K562 (cell line): ENCODE measurements around the gene COL5A3. TPM values are rescaled to one million over a fixed set of nuclear protein-coding genes. Genes with fewer than 3 reads are reported as not detected.

ENCODE experiments used
- CAMTA2 ChIP-seq: fragments of 250-450 bp; sonication (Bioruptor Pico); conservative IDR thresholded peaks from 2 replicates; pipeline ENCODE4 v1.5.1; 2022
- NR4A1 ChIP-seq, 2 experiments: fragments of 250-450 bp in 1 of 2; fragments of 450-650 bp in 1 of 2; sonication (Bioruptor Pico) in 1 of 2; IDR thresholded peaks; 2 replicates each; pipeline versions ENCODE4 v1.4.0 to v1.6.1; 2016 to 2020; ENCODE audit warnings: mild to moderate bottlenecking in 2 of 2, missing compliant biosample characterization in 1 of 2, missing genetic modification characterization in 1 of 2, moderate library complexity in 1 of 2
- POLR2G ChIP-seq: fragments of 200-400 bp; formaldehyde crosslinking; IDR thresholded peaks from 2 replicates; pipeline ENCODE4 v1.6.1; 2017; ENCODE audit warnings: low read depth, mild to moderate bottlenecking, antibody characterized with exemption, low read length, moderate library complexity
- STAT5A ChIP-seq: IDR thresholded peaks from 2 replicates; pipeline ENCODE4 v1.6.1; 2012; ENCODE audit warnings: low read length, inconsistent platforms, borderline replicate concordance
- ZNF780A ChIP-seq: fragments of 250-450 bp; sonication (Bioruptor Pico); IDR thresholded peaks from 2 replicates; pipeline ENCODE4 v1.5.0; 2021; ENCODE audit warnings: mild to moderate bottlenecking
- polyA plus RNA-seq, 8 experiments: library from polyadenylated mRNA; depleted of rRNA in 4 of 8; stranded (reverse) in 5 of 8; unstranded in 3 of 8; fragments of >200 nt; fragmentation: Nextera tagmentation in 2 of 8; fragmentation: Illumina TruSeq in 1 of 8; extraction: Ambion mirVana in 2 of 8; extraction: Trizol in 1 of 8; gene quantifications; 2 replicates each; pipeline versions ENCODE4 v1.2.1 to v1.2.3, GENCODE V29; 2011 to 2014; ENCODE audit warnings: inconsistent platforms in 1 of 8, missing spikeins in 1 of 8
- total RNA-seq, 7 experiments: library from RNA; depleted of rRNA in 6 of 7; stranded (reverse); fragments of >200 nt in 6 of 7; fragmentation: Illumina TruSeq in 2 of 7; extraction: Trizol in 2 of 7; gene quantifications; 2 replicates each; pipeline versions ENCODE4 v1.2.1 to v1.2.3, GENCODE V29; 2011 to 2021; ENCODE audit warnings: low replicate concordance in 1 of 7
- TF ChIP-seq, protein P1 (sequence below), 2 experiments: fragments of 450-650 bp; IDR thresholded peaks; 2 replicates each; pipeline ENCODE4 v1.6.1; 2018; ENCODE audit warnings: mild to moderate bottlenecking in 2 of 2, low read depth in 1 of 2; ENCODE audit not compliant: partially characterized antibody in 2 of 2
- TF ChIP-seq, protein P2 (sequence below): fragments of 450-650 bp; IDR thresholded peaks from 2 replicates; pipeline ENCODE4 v1.6.1; 2016; ENCODE audit warnings: mild to moderate bottlenecking, moderate library complexity
- TF ChIP-seq, protein P3 (sequence below): fragments of 250-450 bp; sonication (Bioruptor Pico); IDR thresholded peaks from 2 replicates; pipeline ENCODE4 v1.4.0; 2020; ENCODE audit warnings: borderline replicate concordance

COL5A3 gene
- total and polyA plus RNA-seq, 9 of the 15 experiments (the other 6 are each of a cell fraction or from before 2014, with no cell fraction given) = 0.01 to 0.02 TPM; not detected in 7

DNA sequence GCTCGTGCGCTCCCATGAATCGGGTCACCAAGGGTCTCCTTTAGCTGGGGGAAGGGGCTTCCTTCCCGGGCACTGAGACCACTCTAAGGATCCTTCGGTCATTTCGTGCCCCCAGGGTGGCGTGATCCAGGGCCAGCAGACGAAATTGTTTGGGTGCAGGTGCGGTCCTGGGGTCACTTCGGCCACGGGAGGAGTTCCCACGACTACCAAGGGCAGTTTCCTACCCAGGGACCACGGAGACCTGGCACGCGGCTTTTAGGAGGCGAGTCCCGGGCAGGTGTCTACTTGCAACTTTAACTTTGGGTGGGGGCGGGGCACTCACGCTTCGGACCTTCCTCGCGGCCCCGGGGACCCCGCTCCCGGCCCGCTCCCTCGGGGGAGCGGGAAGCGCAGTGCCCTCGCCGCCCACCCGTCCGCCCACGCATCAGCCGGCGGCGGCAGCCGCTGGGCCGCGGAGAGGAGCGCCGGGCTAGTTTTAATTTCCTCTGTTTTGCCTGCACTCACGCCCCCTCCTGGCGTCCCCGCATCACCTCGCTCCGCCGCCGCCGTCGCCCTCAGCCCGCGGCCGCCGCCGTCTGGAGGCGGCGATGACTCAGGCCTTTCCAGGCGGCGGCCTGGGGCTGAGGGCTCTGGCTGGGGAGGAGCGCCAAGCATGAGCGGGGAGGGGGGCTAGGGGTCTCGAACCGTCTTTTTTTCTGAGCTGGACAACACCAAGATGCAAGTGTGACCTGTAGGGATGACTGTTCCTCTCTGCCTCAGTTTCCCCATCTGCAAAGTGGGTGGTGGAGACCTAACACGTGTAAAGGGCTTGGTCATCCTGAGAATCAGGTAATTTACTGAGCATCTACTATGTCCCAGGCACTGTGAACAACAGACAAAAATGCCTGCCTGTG, 95.7 kb downstream of the COL5A3 start (continued):
- TF ChIP-seq, protein P1, sequence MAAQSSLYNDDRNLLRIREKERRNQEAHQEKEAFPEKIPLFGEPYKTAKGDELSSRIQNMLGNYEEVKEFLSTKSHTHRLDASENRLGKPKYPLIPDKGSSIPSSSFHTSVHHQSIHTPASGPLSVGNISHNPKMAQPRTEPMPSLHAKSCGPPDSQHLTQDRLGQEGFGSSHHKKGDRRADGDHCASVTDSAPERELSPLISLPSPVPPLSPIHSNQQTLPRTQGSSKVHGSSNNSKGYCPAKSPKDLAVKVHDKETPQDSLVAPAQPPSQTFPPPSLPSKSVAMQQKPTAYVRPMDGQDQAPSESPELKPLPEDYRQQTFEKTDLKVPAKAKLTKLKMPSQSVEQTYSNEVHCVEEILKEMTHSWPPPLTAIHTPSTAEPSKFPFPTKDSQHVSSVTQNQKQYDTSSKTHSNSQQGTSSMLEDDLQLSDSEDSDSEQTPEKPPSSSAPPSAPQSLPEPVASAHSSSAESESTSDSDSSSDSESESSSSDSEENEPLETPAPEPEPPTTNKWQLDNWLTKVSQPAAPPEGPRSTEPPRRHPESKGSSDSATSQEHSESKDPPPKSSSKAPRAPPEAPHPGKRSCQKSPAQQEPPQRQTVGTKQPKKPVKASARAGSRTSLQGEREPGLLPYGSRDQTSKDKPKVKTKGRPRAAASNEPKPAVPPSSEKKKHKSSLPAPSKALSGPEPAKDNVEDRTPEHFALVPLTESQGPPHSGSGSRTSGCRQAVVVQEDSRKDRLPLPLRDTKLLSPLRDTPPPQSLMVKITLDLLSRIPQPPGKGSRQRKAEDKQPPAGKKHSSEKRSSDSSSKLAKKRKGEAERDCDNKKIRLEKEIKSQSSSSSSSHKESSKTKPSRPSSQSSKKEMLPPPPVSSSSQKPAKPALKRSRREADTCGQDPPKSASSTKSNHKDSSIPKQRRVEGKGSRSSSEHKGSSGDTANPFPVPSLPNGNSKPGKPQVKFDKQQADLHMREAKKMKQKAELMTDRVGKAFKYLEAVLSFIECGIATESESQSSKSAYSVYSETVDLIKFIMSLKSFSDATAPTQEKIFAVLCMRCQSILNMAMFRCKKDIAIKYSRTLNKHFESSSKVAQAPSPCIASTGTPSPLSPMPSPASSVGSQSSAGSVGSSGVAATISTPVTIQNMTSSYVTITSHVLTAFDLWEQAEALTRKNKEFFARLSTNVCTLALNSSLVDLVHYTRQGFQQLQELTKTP (IDR thresholded peaks at IDR 0.05; ENCODE audit: low read depth in 1 of 2, partially characterized antibody in 2 of 2) = no peak
- TF ChIP-seq, protein P2, sequence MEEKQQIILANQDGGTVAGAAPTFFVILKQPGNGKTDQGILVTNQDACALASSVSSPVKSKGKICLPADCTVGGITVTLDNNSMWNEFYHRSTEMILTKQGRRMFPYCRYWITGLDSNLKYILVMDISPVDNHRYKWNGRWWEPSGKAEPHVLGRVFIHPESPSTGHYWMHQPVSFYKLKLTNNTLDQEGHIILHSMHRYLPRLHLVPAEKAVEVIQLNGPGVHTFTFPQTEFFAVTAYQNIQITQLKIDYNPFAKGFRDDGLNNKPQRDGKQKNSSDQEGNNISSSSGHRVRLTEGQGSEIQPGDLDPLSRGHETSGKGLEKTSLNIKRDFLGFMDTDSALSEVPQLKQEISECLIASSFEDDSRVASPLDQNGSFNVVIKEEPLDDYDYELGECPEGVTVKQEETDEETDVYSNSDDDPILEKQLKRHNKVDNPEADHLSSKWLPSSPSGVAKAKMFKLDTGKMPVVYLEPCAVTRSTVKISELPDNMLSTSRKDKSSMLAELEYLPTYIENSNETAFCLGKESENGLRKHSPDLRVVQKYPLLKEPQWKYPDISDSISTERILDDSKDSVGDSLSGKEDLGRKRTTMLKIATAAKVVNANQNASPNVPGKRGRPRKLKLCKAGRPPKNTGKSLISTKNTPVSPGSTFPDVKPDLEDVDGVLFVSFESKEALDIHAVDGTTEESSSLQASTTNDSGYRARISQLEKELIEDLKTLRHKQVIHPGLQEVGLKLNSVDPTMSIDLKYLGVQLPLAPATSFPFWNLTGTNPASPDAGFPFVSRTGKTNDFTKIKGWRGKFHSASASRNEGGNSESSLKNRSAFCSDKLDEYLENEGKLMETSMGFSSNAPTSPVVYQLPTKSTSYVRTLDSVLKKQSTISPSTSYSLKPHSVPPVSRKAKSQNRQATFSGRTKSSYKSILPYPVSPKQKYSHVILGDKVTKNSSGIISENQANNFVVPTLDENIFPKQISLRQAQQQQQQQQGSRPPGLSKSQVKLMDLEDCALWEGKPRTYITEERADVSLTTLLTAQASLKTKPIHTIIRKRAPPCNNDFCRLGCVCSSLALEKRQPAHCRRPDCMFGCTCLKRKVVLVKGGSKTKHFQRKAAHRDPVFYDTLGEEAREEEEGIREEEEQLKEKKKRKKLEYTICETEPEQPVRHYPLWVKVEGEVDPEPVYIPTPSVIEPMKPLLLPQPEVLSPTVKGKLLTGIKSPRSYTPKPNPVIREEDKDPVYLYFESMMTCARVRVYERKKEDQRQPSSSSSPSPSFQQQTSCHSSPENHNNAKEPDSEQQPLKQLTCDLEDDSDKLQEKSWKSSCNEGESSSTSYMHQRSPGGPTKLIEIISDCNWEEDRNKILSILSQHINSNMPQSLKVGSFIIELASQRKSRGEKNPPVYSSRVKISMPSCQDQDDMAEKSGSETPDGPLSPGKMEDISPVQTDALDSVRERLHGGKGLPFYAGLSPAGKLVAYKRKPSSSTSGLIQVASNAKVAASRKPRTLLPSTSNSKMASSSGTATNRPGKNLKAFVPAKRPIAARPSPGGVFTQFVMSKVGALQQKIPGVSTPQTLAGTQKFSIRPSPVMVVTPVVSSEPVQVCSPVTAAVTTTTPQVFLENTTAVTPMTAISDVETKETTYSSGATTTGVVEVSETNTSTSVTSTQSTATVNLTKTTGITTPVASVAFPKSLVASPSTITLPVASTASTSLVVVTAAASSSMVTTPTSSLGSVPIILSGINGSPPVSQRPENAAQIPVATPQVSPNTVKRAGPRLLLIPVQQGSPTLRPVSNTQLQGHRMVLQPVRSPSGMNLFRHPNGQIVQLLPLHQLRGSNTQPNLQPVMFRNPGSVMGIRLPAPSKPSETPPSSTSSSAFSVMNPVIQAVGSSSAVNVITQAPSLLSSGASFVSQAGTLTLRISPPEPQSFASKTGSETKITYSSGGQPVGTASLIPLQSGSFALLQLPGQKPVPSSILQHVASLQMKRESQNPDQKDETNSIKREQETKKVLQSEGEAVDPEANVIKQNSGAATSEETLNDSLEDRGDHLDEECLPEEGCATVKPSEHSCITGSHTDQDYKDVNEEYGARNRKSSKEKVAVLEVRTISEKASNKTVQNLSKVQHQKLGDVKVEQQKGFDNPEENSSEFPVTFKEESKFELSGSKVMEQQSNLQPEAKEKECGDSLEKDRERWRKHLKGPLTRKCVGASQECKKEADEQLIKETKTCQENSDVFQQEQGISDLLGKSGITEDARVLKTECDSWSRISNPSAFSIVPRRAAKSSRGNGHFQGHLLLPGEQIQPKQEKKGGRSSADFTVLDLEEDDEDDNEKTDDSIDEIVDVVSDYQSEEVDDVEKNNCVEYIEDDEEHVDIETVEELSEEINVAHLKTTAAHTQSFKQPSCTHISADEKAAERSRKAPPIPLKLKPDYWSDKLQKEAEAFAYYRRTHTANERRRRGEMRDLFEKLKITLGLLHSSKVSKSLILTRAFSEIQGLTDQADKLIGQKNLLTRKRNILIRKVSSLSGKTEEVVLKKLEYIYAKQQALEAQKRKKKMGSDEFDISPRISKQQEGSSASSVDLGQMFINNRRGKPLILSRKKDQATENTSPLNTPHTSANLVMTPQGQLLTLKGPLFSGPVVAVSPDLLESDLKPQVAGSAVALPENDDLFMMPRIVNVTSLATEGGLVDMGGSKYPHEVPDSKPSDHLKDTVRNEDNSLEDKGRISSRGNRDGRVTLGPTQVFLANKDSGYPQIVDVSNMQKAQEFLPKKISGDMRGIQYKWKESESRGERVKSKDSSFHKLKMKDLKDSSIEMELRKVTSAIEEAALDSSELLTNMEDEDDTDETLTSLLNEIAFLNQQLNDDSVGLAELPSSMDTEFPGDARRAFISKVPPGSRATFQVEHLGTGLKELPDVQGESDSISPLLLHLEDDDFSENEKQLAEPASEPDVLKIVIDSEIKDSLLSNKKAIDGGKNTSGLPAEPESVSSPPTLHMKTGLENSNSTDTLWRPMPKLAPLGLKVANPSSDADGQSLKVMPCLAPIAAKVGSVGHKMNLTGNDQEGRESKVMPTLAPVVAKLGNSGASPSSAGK = peak; percentile 72
- TF ChIP-seq POLR2G = peak; percentile 83
- TF ChIP-seq ZNF780A (CRISPR knock-in tag) = no peak
- no peak for TF ChIP-seq NR4A1 (CRISPR knock-in tag; IDR thresholded peaks at IDR 0.05)
- TF ChIP-seq NR4A1 (tag; IDR thresholded peaks at IDR 0.05) = 0 out of 2 replicates have a peak, but pooled peaks have one; percentile 47
- 0 out of 2 replicates have a peak, but pooled peaks have one; percentile 9 for TF ChIP-seq STAT5A
- TF ChIP-seq CAMTA2 (CRISPR knock-in tag) = no peak
- TF ChIP-seq, protein P3, sequence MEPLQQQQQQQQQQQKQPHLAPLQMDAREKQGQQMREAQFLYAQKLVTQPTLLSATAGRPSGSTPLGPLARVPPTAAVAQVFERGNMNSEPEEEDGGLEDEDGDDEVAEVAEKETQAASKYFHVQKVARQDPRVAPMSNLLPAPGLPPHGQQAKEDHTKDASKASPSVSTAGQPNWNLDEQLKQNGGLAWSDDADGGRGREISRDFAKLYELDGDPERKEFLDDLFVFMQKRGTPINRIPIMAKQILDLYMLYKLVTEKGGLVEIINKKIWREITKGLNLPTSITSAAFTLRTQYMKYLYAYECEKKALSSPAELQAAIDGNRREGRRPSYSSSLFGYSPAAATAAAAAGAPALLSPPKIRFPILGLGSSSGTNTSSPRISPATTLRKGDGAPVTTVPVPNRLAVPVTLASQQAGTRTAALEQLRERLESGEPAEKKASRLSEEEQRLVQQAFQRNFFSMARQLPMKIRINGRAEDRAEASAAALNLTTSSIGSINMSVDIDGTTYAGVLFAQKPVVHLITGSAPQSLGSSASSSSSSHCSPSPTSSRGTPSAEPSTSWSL (CRISPR knock-in tag) = no peak
